Measurements from ENCODE around the gene ARHGAP29. TPM values are rescaled to one million over a fixed set of nuclear protein-coding genes. Genes with fewer than 3 reads are reported as not detected.

The ARHGAP29 gene
- total RNA-seq, 6 donors from 2014 or later, result 43.8 to 87.5 (median 49.0) TPM

DNA sequence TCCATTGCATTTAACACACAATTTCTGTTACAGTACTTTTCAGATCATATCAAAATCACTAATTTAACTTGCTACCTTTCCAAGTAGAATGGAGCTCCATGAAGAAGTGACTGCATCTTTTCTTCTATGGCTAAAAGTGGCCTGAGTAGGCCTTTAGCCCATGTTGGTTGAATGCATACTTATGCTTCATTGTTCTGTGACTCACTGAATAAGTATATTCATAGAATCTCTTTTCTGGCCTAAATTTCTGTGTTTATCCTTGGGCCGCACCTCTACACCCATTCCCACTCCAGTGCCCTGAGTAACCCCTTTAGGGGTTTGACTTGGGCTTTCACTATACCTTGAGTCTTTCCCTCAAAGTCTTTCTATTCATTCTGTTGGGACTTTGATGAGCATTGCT lies 42.1 kb upstream of the ARHGAP29 start:
- H3K27ac ChIP-seq, result no peak overlapping the region
- 98 to 100% methylated on average over 1 of the region's 1 CpG for WGBS, 2 donors

GRCh38 chr1:94279038-94279437 lies 41.7 kb upstream of the ARHGAP29 start:
- no peak for DNase-seq
- H3K4me3 ChIP-seq, result no peak overlapping the region
- no peaks in the 10 kb centered on the region for H3K36me3 ChIP-seq
- TF ChIP-seq POLR2AphosphoS5 (IDR thresholded peaks at IDR 0.05) (no peak), CTCF (IDR thresholded peaks at IDR 0.05) (no peak), EP300 (IDR thresholded peaks at IDR 0.05) (no peak), POLR2A (IDR thresholded peaks at IDR 0.05) (no peak)
- no peaks in the 10 kb centered on the region for H3K9me3 ChIP-seq
- 77 to 90% methylated on average over 1 of the region's 1 CpG for WGBS, 2 donors
- ATAC-seq (ENCODE audit: low FRiP score in 2 of 2), result no peak
- no peak overlapping the region for H3K27ac ChIP-seq
- peaks cover 0 to 3% (median 0%) of the 10 kb centered on the region in 4 donors for H3K4me1 ChIP-seq
- H3K27me3 ChIP-seq, result no peaks in the 10 kb centered on the region

More for the DNA sequence above, 42.1 kb upstream of the ARHGAP29 start:
- DNase-seq, result no peak
- no peaks in the 10 kb centered on the region for H3K36me3 ChIP-seq
- H3K4me3 ChIP-seq, result no peak overlapping the region
- ATAC-seq (ENCODE audit: low FRiP score in 2 of 2), result no peak
- no peaks in the 10 kb centered on the region for H3K27me3 ChIP-seq
- no peaks in the 10 kb centered on the region for H3K9me3 ChIP-seq
- TF ChIP-seq POLR2A (IDR thresholded peaks at IDR 0.05), result no peak
- TF ChIP-seq POLR2AphosphoS5 (IDR thresholded peaks at IDR 0.05), result no peak
- no peak for TF ChIP-seq CTCF (IDR thresholded peaks at IDR 0.05)
- TF ChIP-seq EP300 (IDR thresholded peaks at IDR 0.05), result no peak
- H3K4me1 ChIP-seq, result peaks cover 0 to under 1% (median 0%) of the 10 kb centered on the region in 4 donors

DNA sequence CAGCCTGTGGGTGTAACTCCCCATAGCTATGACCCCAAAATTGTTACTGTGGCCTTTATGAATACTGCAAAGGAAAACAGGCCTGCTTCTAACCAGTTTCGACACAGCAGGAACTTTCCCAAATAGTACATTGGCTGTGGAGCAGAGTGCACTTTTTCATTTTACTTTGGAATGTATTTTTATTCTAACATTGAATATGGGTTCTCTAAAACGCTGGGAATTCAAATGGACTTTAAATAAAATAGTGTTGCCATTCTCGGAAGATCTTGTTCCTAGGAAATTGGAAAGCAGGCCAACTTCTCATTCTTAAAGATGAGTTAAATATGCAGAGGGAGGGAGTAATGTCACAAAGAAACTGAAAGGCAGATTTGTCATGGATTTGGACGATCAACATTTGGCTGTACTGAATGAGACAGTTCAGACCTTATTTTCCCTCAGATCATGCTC lies 39.6 kb upstream of the ARHGAP29 start:
- WGBS, 2 donors, result 79 to 80% methylated on average over 4 of the region's 4 CpGs
- H3K27me3 ChIP-seq, result no peaks in the 10 kb centered on the region
- ATAC-seq (ENCODE audit: low FRiP score in 2 of 2), result peak in 1 of 2 donors; percentile 45

DNA sequence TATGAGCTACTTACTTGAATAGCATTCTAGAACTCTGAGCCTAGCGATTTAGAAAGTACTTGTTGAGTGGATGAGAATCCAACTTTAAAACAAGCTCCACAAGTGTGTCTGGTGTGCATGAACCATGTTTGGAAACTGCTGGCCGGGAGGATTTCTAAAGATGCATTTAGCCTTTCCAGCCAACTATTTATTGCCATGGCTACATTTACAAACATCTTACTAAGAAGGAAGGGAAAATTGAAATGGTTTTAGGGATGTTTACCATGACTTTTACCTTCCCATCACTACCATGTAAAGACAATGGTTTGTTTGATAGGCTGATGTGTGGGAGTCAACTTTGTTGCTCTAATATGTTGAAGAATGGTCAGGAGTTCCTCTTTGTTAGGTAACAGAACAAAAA lies 37.7 kb upstream of the ARHGAP29 start:
- DNase-seq, result no peak
- H3K27me3 ChIP-seq, result no peaks in the 10 kb centered on the region
- H3K4me1 ChIP-seq, result peaks cover 0 to 3% (median 0%) of the 10 kb centered on the region in 4 donors
- WGBS, 2 donors, result 45 to 64% methylated on average over 2 of the region's 2 CpGs
- no peak overlapping the region for H3K27ac ChIP-seq
- H3K9me3 ChIP-seq, result no peaks in the 10 kb centered on the region
- ATAC-seq (ENCODE audit: low FRiP score in 2 of 2), result no peak
- no peaks in the 10 kb centered on the region for H3K36me3 ChIP-seq
- no peak overlapping the region for H3K4me3 ChIP-seq
- TF ChIP-seq EP300 (IDR thresholded peaks at IDR 0.05), result no peak
- TF ChIP-seq POLR2AphosphoS5 (IDR thresholded peaks at IDR 0.05), result no peak
- TF ChIP-seq CTCF (IDR thresholded peaks at IDR 0.05), result no peak
- TF ChIP-seq POLR2A (IDR thresholded peaks at IDR 0.05), result no peak

More for the DNA sequence above, 39.6 kb upstream of the ARHGAP29 start:
- Histone ChIP-seq H3K27ac (peak overlapping the region in 2 of 4 donors; percentile 12 to 30), H3K4me3 (no peak overlapping the region), H3K36me3 (no peaks in the 10 kb centered on the region), H3K9me3 (no peaks in the 10 kb centered on the region), H3K4me1 (peaks cover 0 to 3% (median 0%) of the 10 kb centered on the region in 4 donors)
- no peak for TF ChIP-seq POLR2A (IDR thresholded peaks at IDR 0.05)
- TF ChIP-seq POLR2AphosphoS5 (IDR thresholded peaks at IDR 0.05), result no peak
- no peak for TF ChIP-seq EP300 (IDR thresholded peaks at IDR 0.05)
- TF ChIP-seq CTCF (IDR thresholded peaks at IDR 0.05), result no peak
- no peak for DNase-seq

DNA sequence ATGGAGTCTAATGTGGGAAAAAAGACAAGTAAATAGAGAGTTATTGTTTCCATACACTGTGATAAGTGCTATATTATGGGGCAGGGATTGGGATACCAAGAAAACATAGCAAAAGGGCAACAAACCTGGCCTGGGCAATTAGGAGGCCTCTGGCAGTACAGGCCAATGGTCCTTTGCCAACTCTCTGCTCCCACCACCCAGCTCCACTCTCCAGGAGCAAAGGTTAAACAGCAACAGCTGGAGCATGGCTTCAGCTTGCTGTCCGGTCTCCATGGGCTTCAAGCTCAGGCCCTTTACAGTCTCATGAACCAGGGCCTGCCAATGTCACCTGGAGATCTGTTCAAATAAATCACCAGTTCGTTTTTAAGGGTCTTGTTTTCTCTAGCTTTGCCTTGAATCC lies 37.2 kb upstream of the ARHGAP29 start:
- peaks cover 0 to 3% (median 0%) of the 10 kb centered on the region in 4 donors for H3K4me1 ChIP-seq
- H3K9me3 ChIP-seq, result no peaks in the 10 kb centered on the region
- H3K4me3 ChIP-seq, result no peak overlapping the region
- H3K36me3 ChIP-seq, result no peaks in the 10 kb centered on the region
- no peak overlapping the region for H3K27ac ChIP-seq
- ATAC-seq (ENCODE audit: low FRiP score in 2 of 2) (no peak), DNase-seq (no peak)
- TF ChIP-seq POLR2AphosphoS5 (IDR thresholded peaks at IDR 0.05) (no peak), EP300 (IDR thresholded peaks at IDR 0.05) (no peak), POLR2A (IDR thresholded peaks at IDR 0.05) (no peak), CTCF (IDR thresholded peaks at IDR 0.05) (no peak)
- WGBS, 2 donors, result 65 to 75% methylated on average over 2 of the region's 2 CpGs
- H3K27me3 ChIP-seq, result no peaks in the 10 kb centered on the region
